IMR-90 (cell line): ENCODE measurements around the gene FBXL19. TPM values are rescaled to one million over a fixed set of nuclear protein-coding genes. Genes with fewer than 3 reads are reported as not detected.

ENCODE experiments used
- BHLHE40 ChIP-seq: fragments of 150-350 bp; IDR thresholded peaks from 2 replicates; pipeline ENCODE4 v1.6.1; 2016; ENCODE audit warnings: mild to moderate bottlenecking, low read depth, low read length
- FOS ChIP-seq: fragments of 150-350 bp; IDR thresholded peaks from 2 replicates; pipeline ENCODE4 v1.6.1; 2016; ENCODE audit warnings: low read depth, low read length
- MAFK ChIP-seq: IDR thresholded peaks from 2 replicates; pipeline ENCODE4 v1.6.1; 2012; ENCODE audit warnings: low read depth, low read length, improper control_type of control experiment
- POLR2A ChIP-seq: IDR thresholded peaks from 2 replicates; pipeline ENCODE4 v1.6.1; 2012; ENCODE audit warnings: mild to moderate bottlenecking, low read depth, low read length
- RAD21 ChIP-seq: IDR thresholded peaks from 2 replicates; pipeline ENCODE4 v1.6.1; 2012; ENCODE audit warnings: low read length, improper control_type of control experiment
- RCOR1 ChIP-seq: IDR thresholded peaks from 2 replicates; pipeline ENCODE4 v1.6.1; 2012; ENCODE audit warnings: mild to moderate bottlenecking, low read length, improper control_type of control experiment; ENCODE audit not compliant: insufficient replicate concordance
- SMC3 ChIP-seq: fragments of 150-350 bp; IDR thresholded peaks from 2 replicates; pipeline ENCODE4 v1.6.1; 2016; ENCODE audit warnings: low read depth, mild to moderate bottlenecking, antibody characterized with exemption, low read length, moderate library complexity
- polyA plus RNA-seq, 3 experiments: library from polyadenylated mRNA; depleted of rRNA; stranded (reverse); fragments of >200 nt; gene quantifications; 2 replicates each; pipeline ENCODE4 v1.2.3, GENCODE V29; 2012; ENCODE audit warnings: low replicate concordance in 1 of 3
- total RNA-seq: library from RNA; depleted of rRNA; stranded (reverse); fragments of >200 nt; gene quantifications from 2 replicates; pipeline ENCODE4 v1.2.3, GENCODE V29; 2012

The FBXL19 gene
- total and polyA plus RNA-seq, 2 of the 4 experiments (the other 2 are of a cell fraction), result 5.0 to 13.8 TPM

DNA sequence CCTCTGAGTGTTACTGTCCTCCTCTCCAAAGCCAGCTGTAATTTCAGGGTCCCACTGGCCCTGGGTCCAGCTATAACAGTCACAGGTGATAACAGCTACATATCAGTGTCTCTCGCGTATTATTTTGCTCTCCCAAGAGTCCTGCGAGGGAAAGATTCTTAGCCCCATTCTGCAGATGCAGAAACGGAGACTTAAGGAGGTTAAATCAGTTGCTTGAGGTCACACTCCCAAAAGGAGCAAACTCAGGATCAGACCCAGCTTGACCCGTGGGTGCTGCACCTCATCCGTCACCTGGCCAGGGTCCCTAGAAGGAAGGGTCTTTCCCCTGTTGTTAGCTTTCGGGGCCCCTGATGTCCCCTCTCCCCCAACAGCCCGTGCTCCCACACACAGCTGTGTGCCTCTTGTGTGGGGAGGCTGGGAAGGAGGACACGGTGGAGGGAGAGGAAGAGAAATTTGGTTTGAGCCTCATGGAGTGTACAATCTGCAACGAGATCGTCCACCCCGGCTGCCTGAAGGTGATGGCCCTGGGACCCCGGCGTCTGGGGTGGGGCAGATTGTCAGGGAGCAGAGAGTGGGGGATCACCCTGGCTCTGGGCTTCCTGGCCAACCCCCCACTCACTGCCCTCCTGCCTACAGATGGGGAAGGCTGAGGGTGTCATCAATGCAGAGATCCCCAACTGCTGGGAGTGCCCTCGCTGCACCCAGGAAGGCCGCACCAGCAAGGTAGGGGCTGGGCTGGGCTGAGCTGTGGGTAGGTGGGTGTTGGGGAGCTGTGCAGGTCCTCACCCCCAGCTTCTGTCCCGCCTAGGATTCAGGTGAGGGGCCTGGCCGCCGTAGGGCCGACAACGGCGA, 3.8 kb downstream of the FBXL19 start (continued):
- TF ChIP-seq BHLHE40 (no peak), RCOR1 (no peak), POLR2A (no peak), SMC3 (no peak), MAFK (no peak), RAD21 (no peak), FOS (no peak)
